ENCODE results near the gene TP53INP2. TPM values are rescaled to one million over a fixed set of nuclear protein-coding genes. Genes with fewer than 3 reads are reported as not detected.

Gene TP53INP2
- total and polyA plus RNA-seq, 2 of the 13 experiments (the other 11 are each of a cell fraction or from before 2014, with no cell fraction given) = 5.2 to 18.8 TPM

DNA sequence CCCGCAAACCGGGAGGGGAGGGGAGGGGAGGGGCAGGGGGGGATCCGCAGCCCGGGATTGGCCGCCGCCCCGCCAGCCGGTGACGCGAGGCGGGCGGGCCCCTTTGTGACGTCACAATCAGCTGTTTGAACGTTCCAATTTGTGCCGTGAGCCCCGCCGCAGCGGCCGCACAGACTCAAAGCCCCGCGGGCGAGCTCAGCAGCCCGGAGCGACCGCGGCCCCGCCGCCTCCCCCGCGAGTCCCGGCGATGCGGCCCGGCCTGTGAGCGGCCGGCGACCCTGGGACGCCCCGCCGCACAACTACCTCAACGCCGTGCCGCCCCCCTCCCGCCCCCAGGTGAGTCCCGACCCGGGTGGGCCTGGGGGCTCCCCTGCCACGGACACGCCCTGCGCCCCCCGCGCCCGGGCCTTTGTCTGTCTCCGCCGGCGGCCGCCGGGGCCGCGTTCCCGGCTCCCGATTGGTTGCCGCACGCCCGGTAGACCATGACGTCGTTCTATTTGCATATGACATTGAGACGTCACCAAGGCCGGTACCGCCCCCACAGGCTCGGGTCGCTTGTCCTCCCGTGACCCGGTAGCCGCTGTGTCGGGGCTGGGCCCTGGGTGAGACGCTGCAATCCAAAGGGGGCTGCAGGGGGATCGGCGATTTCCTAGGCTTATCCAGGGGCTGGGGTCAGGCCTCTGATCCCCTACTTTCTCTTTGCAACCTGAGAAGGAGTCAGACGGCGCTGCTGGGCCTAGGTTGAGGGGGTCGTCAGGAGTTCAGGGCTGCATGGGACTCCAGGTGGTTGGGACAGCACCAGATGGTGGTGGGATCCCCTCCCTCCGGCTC, at the start of gene TP53INP2 (continued):
- TF ChIP-seq HNRNPH1 (optimal IDR thresholded peaks at IDR 0.05; ENCODE audit: low read depth, low read length) = no peak
- TF ChIP-seq ZNF572 (CRISPR knock-in tag; IDR thresholded peaks at IDR 0.05) = peak; percentile 95
- no peak for TF ChIP-seq ZBTB2 (CRISPR knock-in tag; IDR thresholded peaks at IDR 0.05; ENCODE audit: low read depth)
- TF ChIP-seq TSC22D2 (CRISPR knock-in tag; IDR thresholded peaks at IDR 0.05; ENCODE audit: borderline replicate concordance) = no peak; the same call in 1 of the 2 replicates
- no peak for TF ChIP-seq TEF (CRISPR knock-in tag; IDR thresholded peaks at IDR 0.05)
- no peak; a peak in 1 of 4 replicates for TF ChIP-seq ATF4 (CRISPR knock-in tag; IDR thresholded peaks at IDR 0.05)
- TF ChIP-seq PHF5A (CRISPR knock-in tag; IDR thresholded peaks at IDR 0.05; ENCODE audit: low read depth, unreplicated experiment) = no peak
- no peak; the same call in 1 of the 2 replicates for TF ChIP-seq ZNF564 (CRISPR knock-in tag; IDR thresholded peaks at IDR 0.05)
- TF ChIP-seq ARID5B (CRISPR knock-in tag; IDR thresholded peaks at IDR 0.05) = no peak
- no peak for TF ChIP-seq PPARG (CRISPR knock-in tag; conservative IDR thresholded peaks at IDR 0.05)
- 0 out of 2 replicates have a peak, but pooled peaks have one; percentile 2 for TF ChIP-seq MYPOP (CRISPR knock-in tag; IDR thresholded peaks at IDR 0.05)
- no peak; the same call in none of the 2 replicates for TF ChIP-seq SPEN (CRISPR knock-in tag; IDR thresholded peaks at IDR 0.05; ENCODE audit: low read depth)
- TF ChIP-seq RCOR2 (CRISPR knock-in tag; IDR thresholded peaks at IDR 0.05) = no peak
- TF ChIP-seq FOXA3 (CRISPR knock-in tag; IDR thresholded peaks at IDR 0.05) = peak; percentile 25; the same call in 1 of the 2 replicates
- peak; percentile 32; the same call in 1 of the 2 replicates for TF ChIP-seq ZNF552 (CRISPR knock-in tag; IDR thresholded peaks at IDR 0.05; ENCODE audit: borderline replicate concordance)
- TF ChIP-seq ATF1 (CRISPR knock-in tag; IDR thresholded peaks at IDR 0.05) = peak; percentile 81
- TF ChIP-seq ERF (CRISPR knock-in tag; IDR thresholded peaks at IDR 0.05) = peak; percentile 12; the same call in 1 of the 2 replicates
- peak; percentile 87 for TF ChIP-seq ZNF431 (CRISPR knock-in tag; IDR thresholded peaks at IDR 0.05; ENCODE audit: borderline replicate concordance, low read depth)
- TF ChIP-seq MTF2 (CRISPR knock-in tag; IDR thresholded peaks at IDR 0.05; ENCODE audit: borderline replicate concordance) = 0 out of 2 replicates have a peak, but pooled peaks have one; percentile 20
- TF ChIP-seq CENPBD1 (CRISPR knock-in tag; IDR thresholded peaks at IDR 0.05; ENCODE audit: borderline replicate concordance, low read depth) = no peak
